GM12878 (cell line): Measurements from ENCODE around the gene LFNG. TPM values are rescaled to one million over a fixed set of nuclear protein-coding genes. Genes with fewer than 3 reads are reported as not detected.

ENCODE experiments used
- ATAC-seq: fragments of 200-7000 bp; cut with Tn5 transposase; 3 replicates; pipeline ENCODE4 v1.9.1; 2020; ENCODE audit warnings: mild to moderate bottlenecking, moderate library complexity
- BruUV-seq: library from RNA; stranded (reverse); fragments of 400-500 nt; replicated peaks from 2 replicates; lab custom pipeline; 2021; lab: Mats Ljungman, UMichigan
- CTCF ChIA-PET: fragments of 300-600 bp; sonication (Branson Sonifier 250); formaldehyde crosslinking; extraction: SDS; loops from one replicate; lab custom pipeline; 2021; ENCODE audit warnings: inconsistent platforms; lab: Yijun Ruan, JAX
- POLR2A ChIA-PET: fragments of 350-600 bp; formaldehyde crosslinking; extraction: SDS; loops from one replicate; lab custom pipeline; 2021; ENCODE audit warnings: inconsistent platforms; lab: Charles Lee
- RAD21 ChIA-PET: fragments of 300-600 bp; sonication (Branson Sonifier 250); formaldehyde crosslinking; loops from one replicate; lab custom pipeline; 2023; ENCODE audit warnings: antibody characterized with exemption; ENCODE audit not compliant: unreplicated experiment; lab: Charles Lee
- SMC1A ChIA-PET: fragments of 300-600 bp; sonication (Branson Sonifier 250); formaldehyde crosslinking; loops from one replicate; lab custom pipeline; 2023; ENCODE audit not compliant: unreplicated experiment, uncharacterized antibody; lab: Charles Lee
- DNase-seq: peaks from one replicate; pipeline ENCODE4 v3.0.0-alpha.2; 2011; ENCODE audit warnings: low read depth, low spot score
- FAIRE-seq: peaks from 3 replicates; lab custom pipeline; 2011; peaks lifted over from hg19 to GRCh38; lab: Jason Lieb, UNC
- H2AFZ ChIP-seq: 2 replicates; pipeline ENCODE4 v1.6.0; 2011; ENCODE audit warnings: low read depth, low read length, control low read depth; ENCODE audit not compliant: control insufficient read depth
- H3K27ac ChIP-seq: 2 replicates; pipeline ENCODE4 v1.5.1; 2011; ENCODE audit warnings: control low read depth; ENCODE audit not compliant: control insufficient read depth, insufficient read depth
- H3K27me3 ChIP-seq, 2 experiments: replicated peaks in 1 of 2; 2 replicates each; pipeline versions ENCODE4 v1.6.0 to v1.6.1; 2011; ENCODE audit warnings: low read length in 1 of 2; ENCODE audit not compliant: control insufficient read depth in 2 of 2, insufficient read depth in 2 of 2
- H3K36me3 ChIP-seq, 2 experiments: 2 replicates each; pipeline ENCODE4 v1.5.1; 2011; ENCODE audit warnings: low read length in 1 of 2; ENCODE audit not compliant: control insufficient read depth in 2 of 2, insufficient read depth in 2 of 2
- H3K4me1 ChIP-seq: 2 replicates; pipeline ENCODE4 v1.6.1; 2011; ENCODE audit warnings: mild to moderate bottlenecking, low read length, moderate library complexity, mixed read lengths; ENCODE audit not compliant: control insufficient read depth, insufficient read depth
- H3K4me2 ChIP-seq: 2 replicates; pipeline ENCODE4 v1.6.0; 2011; ENCODE audit warnings: control low read depth; ENCODE audit not compliant: control insufficient read depth, insufficient read depth
- H3K4me3 ChIP-seq: fragments of 200-600 bp; sonication (generic); 2 replicates; pipeline ENCODE4 v1.5.1; 2016
- H3K79me2 ChIP-seq: 2 replicates; pipeline ENCODE4 v1.6.0; 2011; ENCODE audit warnings: low read length; ENCODE audit not compliant: control insufficient read depth, insufficient read depth
- H3K9ac ChIP-seq: 2 replicates; pipeline ENCODE4 v1.8.0; 2011; ENCODE audit warnings: low read length, control low read depth, mixed read lengths; ENCODE audit not compliant: control insufficient read depth, insufficient read depth
- H3K9me3 ChIP-seq: replicated peaks from 3 replicates; pipeline ENCODE4 v1.5.1; 2011; ENCODE audit warnings: mild to moderate bottlenecking, low read length; ENCODE audit not compliant: control insufficient read depth, insufficient read depth
- H4K20me1 ChIP-seq: 2 replicates; pipeline ENCODE4 v1.6.0; 2011; ENCODE audit not compliant: control insufficient read depth, insufficient read depth
- ASH2L ChIP-seq: fragments of 300-600, 200-600 bp; sonication (generic); IDR thresholded peaks from 2 replicates; pipeline ENCODE4 v1.6.1; 2017; ENCODE audit warnings: low read depth, mild to moderate bottlenecking, borderline replicate concordance
- BCL11A ChIP-seq: IDR thresholded peaks from 2 replicates; pipeline ENCODE4 v1.6.1; 2011; ENCODE audit warnings: low read depth, low read length
- CEBPB ChIP-seq, 2 experiments: fragments of 150-350 bp in 1 of 2; IDR thresholded peaks; 2 replicates each; pipeline ENCODE4 v1.6.1; 2012 to 2014; ENCODE audit warnings: low read depth in 2 of 2, low read length in 2 of 2, borderline replicate concordance in 1 of 2, inconsistent platforms in 1 of 2
- CEBPZ ChIP-seq: fragments of 150-350 bp; IDR thresholded peaks from 2 replicates; pipeline ENCODE4 v1.6.1; 2016; ENCODE audit warnings: low read depth, low read length
- CREM ChIP-seq: IDR thresholded peaks from 2 replicates; pipeline ENCODE4 v1.6.1; 2014; ENCODE audit warnings: antibody characterized with exemption, low read depth
- ETV6 ChIP-seq, 2 experiments: fragments of 450-650 bp in 1 of 2; IDR thresholded peaks in 1 of 2; conservative IDR thresholded peaks in 1 of 2; 2 replicates each; pipeline ENCODE4 v1.6.1; 2014; ENCODE audit warnings: antibody characterized with exemption in 1 of 2, borderline replicate concordance in 1 of 2, low read depth in 1 of 2, mild to moderate bottlenecking in 1 of 2, moderate library complexity in 1 of 2
- KLF5 ChIP-seq: fragments of 450-650 bp; IDR thresholded peaks from 2 replicates; pipeline ENCODE4 v1.6.1; 2014; ENCODE audit warnings: mild to moderate bottlenecking; ENCODE audit not compliant: partially characterized antibody
- SRF ChIP-seq, 2 experiments: IDR thresholded peaks; 2 replicates each; pipeline ENCODE4 v1.6.1; 2011; ENCODE audit warnings: low read depth in 2 of 2, low read length in 2 of 2, mild to moderate bottlenecking in 1 of 2, moderate library complexity in 1 of 2
- ZNF207 ChIP-seq: fragments of 450-650 bp; IDR thresholded peaks from 2 replicates; pipeline ENCODE4 v1.6.1; 2014; ENCODE audit warnings: antibody characterized with exemption, mild to moderate bottlenecking, borderline replicate concordance
- ZNF622 ChIP-seq: fragments of 450-650 bp; IDR thresholded peaks from 2 replicates; pipeline ENCODE4 v1.6.1; 2017; ENCODE audit warnings: mild to moderate bottlenecking, inconsistent platforms
- WGBS: methylation state at CpG from one replicate; pipeline ENCODE4 v1.1.6; 2016; ENCODE audit warnings: low lambda C conversion rate; ENCODE audit not compliant: insufficient replicate concordance, insufficient coverage; ENCODE audit errors: missing lambda C conversion rate; 5-methylcytosine and 5-hydroxymethylcytosine counted together
- in situ Hi-C: fragments of 300-500 bp; cut with MboI; formaldehyde crosslinking; loops from 9 replicates; pipeline ENCODE4 v1.14.3; 2018; ENCODE audit warnings: mixed read lengths
- intact Hi-C: fragments of 100-400 bp; cut with micrococcal nuclease; formaldehyde crosslinking; loops from one replicate; pipeline ENCODE4 v1.14.2; 2022; ENCODE audit not compliant: unreplicated experiment
- polyA plus RNA-seq, 11 experiments: library from polyadenylated mRNA; depleted of rRNA in 4 of 11; unstranded in 6 of 11; stranded (reverse) in 5 of 11; fragments of >200 nt; fragmentation: Nextera tagmentation in 4 of 11; fragmentation: Illumina TruSeq in 1 of 11; extraction: Ambion mirVana in 4 of 11; extraction: Trizol in 1 of 11; gene quantifications; 1 replicate in 1 of 11; 2 replicates in 10 of 11; pipeline versions ENCODE4 v1.2.1 to v1.2.3, GENCODE V29; 2011 to 2016; ENCODE audit warnings: inconsistent platforms in 2 of 11, missing spikeins in 2 of 11, low read depth in 1 of 11
- total RNA-seq, 4 experiments: library from RNA; depleted of rRNA in 3 of 4; stranded (reverse); fragments of >200 nt in 3 of 4; fragmentation: Illumina TruSeq in 1 of 4; extraction: Trizol in 1 of 4; gene quantifications; 2 replicates each; pipeline versions ENCODE4 v1.2.1 to v1.2.3, GENCODE V29; 2013 to 2021

LFNG gene
- total and polyA plus RNA-seq, 10 of the 15 experiments (the other 5 are each of a cell fraction or from before 2014, with no cell fraction given), result 0.09 to 0.68 (median 0.33) TPM; not detected in 2

GRCh38 chr7:2510130-2510776 lies 9.3 kb upstream of the LFNG start:
- CTCF ChIA-PET, result interaction anchor here (0.5 to 1.1 kb wide), 3 partner anchors 9 to 200 kb away, joined by 3 read pairs; no protein-coding TSS in a partner anchor
- no peak overlapping the region for H3K4me2 ChIP-seq
- TF ChIP-seq CEBPZ (no peak), CEBPB (IDR thresholded peaks at IDR 0.05; ENCODE audit: borderline replicate concordance in 1 of 2, low read depth in 2 of 2, low read length in 2 of 2) (no peak), ETV6 (conservative IDR thresholded peaks at IDR 0.05 in 1 of 2, IDR thresholded peaks at IDR 0.05 in 1 of 2; ENCODE audit: borderline replicate concordance in 1 of 2, low read depth in 1 of 2) (no peak), KLF5 (no peak), ZNF622 (no peak), CREM (no peak), SRF (IDR thresholded peaks at IDR 0.05; ENCODE audit: low read depth in 2 of 2, low read length in 2 of 2) (no peak), BCL11A (no peak), ZNF207 (no peak), ASH2L (no peak)
- TF ChIP-seq, all 136 proteins: peak for 0
- intact Hi-C loops (no loop called here), in situ Hi-C loops (no loop called here)
- Histone ChIP-seq H2AFZ (no peak overlapping the region; the same call in 1 of the 2 replicates), H3K9me3 (no peaks in the 10 kb centered on the region), H3K27me3 (no peaks in the 10 kb centered on the region), H3K27ac (no peak overlapping the region), H4K20me1 (no peaks in the 10 kb centered on the region), H3K4me1 (peaks cover 38% of the 10 kb centered on the region), H3K4me3 (no peak overlapping the region), H3K9ac (no peak overlapping the region), H3K36me3 (no peaks in the 10 kb centered on the region), H3K79me2 (no peaks in the 10 kb centered on the region)
- WGBS, result 72% methylated on average over 13 of the region's 13 CpGs
- RAD21 ChIA-PET, result interaction anchor here (1.4 to 1.5 kb wide), 2 partner anchors 11 to 19 kb away, joined by 3 to 5 read pairs; no protein-coding TSS in a partner anchor
- DNase-seq (no peak), ATAC-seq (no peak), FAIRE-seq (no peak)
- SMC1A ChIA-PET, result interaction anchor here (0.6 kb wide), 1 partner anchor 203 kb away, joined by 3 read pairs; no protein-coding TSS in a partner anchor
- no TSS peak for BruUV-seq
- POLR2A ChIA-PET, result interaction anchor here (1.7 kb wide), 1 partner anchor 12 kb away, joined by 5 read pairs; no protein-coding TSS in a partner anchor
